ENCODE results near the gene MRE11. TPM values are rescaled to one million over a fixed set of nuclear protein-coding genes. Genes with fewer than 3 reads are reported as not detected.

MRE11 gene
- total and polyA plus RNA-seq, 9 of the 15 experiments (the other 6 are each of a cell fraction or from before 2014, with no cell fraction given): 18.3 to 45.2 (median 29.1) TPM

- TF ChIP-seq GMEB1 (CRISPR knock-in tag; IDR thresholded peaks at IDR 0.05): no peak
- no peak for TF ChIP-seq PML (IDR thresholded peaks at IDR 0.05; ENCODE audit: low read length)
- TF ChIP-seq FOS (IDR thresholded peaks at IDR 0.05; ENCODE audit: extremely low read depth, insufficient read length): no peak
- 0 out of 2 replicates have a peak, but pooled peaks have one; percentile 39 for TF ChIP-seq BACH1 (tag; IDR thresholded peaks at IDR 0.05)
- no peak for TF ChIP-seq CREB5 (CRISPR knock-in tag; IDR thresholded peaks at IDR 0.05)
- no peak for TF ChIP-seq TSHZ1 (CRISPR knock-in tag; IDR thresholded peaks at IDR 0.05)
- no peak for TF ChIP-seq HBP1 (CRISPR knock-in tag; IDR thresholded peaks at IDR 0.05)
- 0 out of 2 replicates have a peak, but pooled peaks have one; percentile 30 for TF ChIP-seq CTBP1 (IDR thresholded peaks at IDR 0.05; ENCODE audit: borderline replicate concordance)
- peak; percentile 26; the same call in 1 of the 2 replicates for TF ChIP-seq EP400 (IDR thresholded peaks at IDR 0.05)
- TF ChIP-seq CBFA2T2 (conservative IDR thresholded peaks at IDR 0.05): no peak
- peak; percentile 87 for TF ChIP-seq ATF4 (CRISPR knock-in tag; IDR thresholded peaks at IDR 0.05)
- TF ChIP-seq ZFP30 (CRISPR knock-in tag; IDR thresholded peaks at IDR 0.05; ENCODE audit: borderline replicate concordance): no peak
- peak; percentile 72 for TF ChIP-seq SOX6 (IDR thresholded peaks at IDR 0.05)
- no peak for TF ChIP-seq CREBBP (IDR thresholded peaks at IDR 0.05; ENCODE audit: low read depth, low read length)
- peak; percentile 33 for TF ChIP-seq IRF9 (tag; IDR thresholded peaks at IDR 0.05)
- no peak for TF ChIP-seq BRF2 (IDR thresholded peaks at IDR 0.05; ENCODE audit: borderline replicate concordance, insufficient read depth, insufficient read length)
Observed at GRCh38 chr11:94405062-94405833, 88.4 kb downstream of the MRE11 start (continued).

Measured in K562 (cell line).